Stomach smooth muscle (tissue), 2 donors: Measurements from ENCODE around the gene CCR9.

Experiments
- H3K27ac ChIP-seq: one replicate; pipeline ENCODE4 v1.7.0; 2013; ENCODE audit warnings: mild to moderate bottlenecking, low read length, inconsistent platforms
- H3K27me3 ChIP-seq, 2 donors: one replicate each; pipeline ENCODE4 v1.7.0; 2013; ENCODE audit warnings: low read length in 2 of 2; ENCODE audit not compliant: insufficient read depth in 2 of 2, control insufficient read depth in 1 of 2
- H3K36me3 ChIP-seq, 2 donors: one replicate each; pipeline ENCODE4 v1.7.0; 2013; ENCODE audit warnings: low read length in 2 of 2; ENCODE audit not compliant: control insufficient read depth in 2 of 2, insufficient read depth in 2 of 2
- H3K4me1 ChIP-seq: one replicate; pipeline ENCODE4 v1.7.0; 2013; ENCODE audit warnings: low read length; ENCODE audit not compliant: control insufficient read depth, insufficient read depth
- H3K4me3 ChIP-seq, 2 donors: one replicate each; pipeline ENCODE4 v1.7.0; 2013; ENCODE audit warnings: low read length in 2 of 2
- H3K9ac ChIP-seq, 2 donors: one replicate each; pipeline ENCODE4 v1.7.0; 2013; ENCODE audit warnings: low read length in 2 of 2, mild to moderate bottlenecking in 1 of 2
- H3K9me3 ChIP-seq, 2 donors: one replicate each; pipeline ENCODE4 v1.7.0; 2013; ENCODE audit warnings: low read length in 2 of 2; ENCODE audit not compliant: control insufficient read depth in 2 of 2
- donor health status: healthy.
- donor health status: Pancreatic carcinoma.

Gene CCR9

DNA sequence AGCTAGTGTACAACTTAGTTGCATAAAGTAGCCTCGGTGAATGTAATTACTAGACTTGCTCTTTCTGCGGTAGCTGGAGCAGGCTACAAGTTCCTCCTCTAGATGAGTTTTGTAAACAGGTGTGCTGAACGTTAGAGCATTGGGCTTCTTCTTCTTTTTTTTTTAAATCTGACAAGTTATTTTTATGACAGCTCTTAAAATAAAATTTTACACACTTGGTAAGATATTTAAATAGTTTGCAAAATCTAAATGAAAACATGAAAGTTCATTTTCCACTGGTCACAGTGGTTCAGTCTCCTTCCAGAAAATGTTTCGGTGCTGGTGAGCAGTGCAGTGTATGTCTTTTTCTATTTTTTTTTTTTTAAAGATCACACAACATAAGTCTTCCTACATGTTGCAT is 3.0 kb downstream of the CCR9 start:
- no peaks in the 10 kb centered on the region for H3K4me1 ChIP-seq
- H3K9me3 ChIP-seq, result peaks cover 0 to 2% of the 10 kb centered on the region in 2 donors
- H3K4me3 ChIP-seq, result no peak overlapping the region
- H3K9ac ChIP-seq, result no peak overlapping the region
- no peaks in the 10 kb centered on the region for H3K27me3 ChIP-seq
- no peak overlapping the region for H3K27ac ChIP-seq
- H3K36me3 ChIP-seq, result no peaks in the 10 kb centered on the region

DNA sequence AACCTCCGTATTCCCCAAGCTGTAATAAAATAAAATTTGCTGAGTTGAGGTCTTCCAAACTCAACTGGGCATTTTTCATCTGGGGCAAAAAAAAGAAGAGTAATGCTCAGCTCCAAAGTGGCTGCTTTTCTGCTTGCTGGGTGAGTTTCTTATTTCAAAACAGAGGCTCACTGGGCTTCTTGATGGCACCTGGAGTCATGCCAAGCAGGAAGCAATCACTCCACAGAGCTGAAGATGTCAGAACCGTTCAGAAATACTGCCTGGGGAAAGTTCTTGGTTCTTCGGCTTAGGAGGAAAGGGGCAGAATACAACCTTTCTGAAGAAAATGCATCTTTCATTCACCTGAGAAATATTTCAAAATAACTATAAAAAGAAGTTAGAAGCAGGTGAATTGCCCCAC is 4.1 kb downstream of the CCR9 start:
- Histone ChIP-seq H3K4me3 (no peak overlapping the region), H3K9ac (no peak overlapping the region), H3K9me3 (peaks cover 0 to 2% of the 10 kb centered on the region in 2 donors), H3K27ac (no peak overlapping the region), H3K27me3 (no peaks in the 10 kb centered on the region), H3K36me3 (no peaks in the 10 kb centered on the region), H3K4me1 (no peaks in the 10 kb centered on the region)

GRCh38 chr3:45892161-45892560 is 5.8 kb downstream of the CCR9 start:
- peaks cover 0 to 2% of the 10 kb centered on the region in 2 donors for H3K9me3 ChIP-seq
- no peak overlapping the region for H3K27ac ChIP-seq
- H3K4me3 ChIP-seq, result no peak overlapping the region
- H3K27me3 ChIP-seq, result no peaks in the 10 kb centered on the region
- H3K9ac ChIP-seq, result no peak overlapping the region
- H3K36me3 ChIP-seq, result no peaks in the 10 kb centered on the region
- peaks cover 4% of the 10 kb centered on the region for H3K4me1 ChIP-seq

DNA sequence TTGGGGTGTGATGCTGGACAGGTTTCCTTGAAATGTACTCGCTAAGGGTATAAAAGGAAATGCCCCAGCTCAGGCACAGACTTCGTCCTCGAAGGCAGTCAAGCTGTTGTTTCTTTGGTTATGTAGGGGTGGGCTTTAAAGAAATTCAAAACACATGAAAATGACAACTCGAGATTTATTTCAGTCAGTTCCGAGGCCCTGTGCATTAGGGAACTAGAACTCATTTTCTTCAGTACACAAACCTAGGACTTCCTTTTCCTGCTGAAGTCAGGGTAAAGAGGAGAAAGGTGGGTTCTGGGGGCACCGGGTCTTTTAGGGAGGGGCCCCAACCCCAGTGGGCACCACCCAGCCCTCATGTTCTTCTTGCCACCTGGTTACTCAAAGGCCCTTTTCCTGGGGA is 7.7 kb downstream of the CCR9 start:
- Histone ChIP-seq H3K27ac (no peak overlapping the region), H3K9ac (no peak overlapping the region), H3K9me3 (peaks cover 0 to 2% of the 10 kb centered on the region in 2 donors), H3K27me3 (no peaks in the 10 kb centered on the region), H3K4me1 (peaks cover 4% of the 10 kb centered on the region), H3K4me3 (no peak overlapping the region), H3K36me3 (no peaks in the 10 kb centered on the region)

DNA sequence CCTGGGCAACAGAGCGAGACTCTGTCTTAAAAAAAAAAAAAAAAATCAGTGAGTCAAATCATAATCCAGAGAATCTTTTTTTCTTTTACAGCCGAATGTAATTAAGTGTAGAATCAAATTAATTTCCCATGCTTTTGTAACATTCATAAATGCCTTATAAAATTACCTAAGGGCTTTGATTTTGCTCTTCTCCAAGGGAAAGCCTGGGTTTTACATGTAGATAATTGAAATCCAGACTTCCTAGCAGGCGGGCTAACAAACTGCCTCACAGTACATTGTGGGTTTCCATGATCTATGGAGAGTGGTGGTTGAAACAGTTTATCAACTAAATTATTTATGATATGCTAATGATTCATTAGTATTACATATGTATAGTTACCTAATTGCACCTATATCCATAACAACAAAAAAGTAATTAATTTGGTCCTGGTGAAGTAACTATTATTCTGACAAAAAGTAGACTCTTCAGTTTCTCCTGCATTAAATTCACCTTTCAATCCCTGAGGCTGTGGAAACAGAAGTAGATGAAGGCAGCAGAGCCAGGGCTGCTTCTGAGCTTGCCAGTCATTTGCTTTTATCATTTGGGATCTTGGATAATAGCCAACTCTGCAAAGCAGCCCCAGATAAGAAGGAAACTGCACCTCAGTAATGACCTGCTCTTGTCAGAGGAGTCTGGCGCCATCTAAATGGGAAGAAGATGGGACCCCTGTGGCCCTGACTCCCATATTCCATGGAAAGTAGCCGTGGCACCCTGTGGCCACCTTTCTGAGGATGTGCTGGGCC is 9.5 kb downstream of the CCR9 start:
- Histone ChIP-seq H3K27me3 (no peaks in the 10 kb centered on the region), H3K9me3 (peaks cover 0 to 2% of the 10 kb centered on the region in 2 donors), H3K27ac (no peak overlapping the region), H3K9ac (no peak overlapping the region), H3K36me3 (no peaks in the 10 kb centered on the region), H3K4me3 (no peak overlapping the region), H3K4me1 (peaks cover 4% of the 10 kb centered on the region)

- H3K27me3 ChIP-seq, result no peaks in the 10 kb centered on the region
- no peaks in the 10 kb centered on the region for H3K36me3 ChIP-seq
- peaks cover 4% of the 10 kb centered on the region for H3K4me1 ChIP-seq
- no peak overlapping the region for H3K9ac ChIP-seq
- H3K27ac ChIP-seq, result no peak overlapping the region
- H3K9me3 ChIP-seq, result peaks cover 0 to 2% of the 10 kb centered on the region in 2 donors
- no peak overlapping the region for H3K4me3 ChIP-seq
These were observed 10.6 kb downstream of the CCR9 start for GRCh38 chr3:45896956-45897355.

DNA sequence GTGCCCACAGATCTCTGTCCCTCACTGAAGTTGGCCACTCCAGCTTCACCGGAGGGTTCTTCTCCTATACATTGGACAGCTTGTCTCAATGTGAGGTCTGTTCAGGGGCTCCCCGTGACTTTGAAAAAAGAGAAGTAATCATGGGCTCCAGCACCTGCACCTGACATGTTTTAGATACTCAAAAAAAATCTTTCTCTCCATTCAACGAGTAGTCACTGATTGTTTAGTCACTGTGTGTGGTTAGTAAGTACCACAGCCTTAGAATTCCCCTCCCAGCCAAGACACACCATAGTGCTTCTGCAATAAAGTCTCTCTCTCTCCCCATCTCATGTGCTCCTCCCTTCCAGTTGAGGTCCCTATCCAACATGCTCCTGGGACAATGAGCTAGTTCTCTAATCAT is 18.6 kb downstream of the CCR9 start:
- peaks cover 12% of the 10 kb centered on the region for H3K4me1 ChIP-seq
- H3K27ac ChIP-seq, result no peak overlapping the region
- H3K36me3 ChIP-seq, result peaks cover 0 to 3% of the 10 kb centered on the region in 2 donors
- H3K4me3 ChIP-seq, result no peak overlapping the region
- H3K27me3 ChIP-seq, result no peaks in the 10 kb centered on the region
- H3K9ac ChIP-seq, result no peak overlapping the region
- no peaks in the 10 kb centered on the region for H3K9me3 ChIP-seq

DNA sequence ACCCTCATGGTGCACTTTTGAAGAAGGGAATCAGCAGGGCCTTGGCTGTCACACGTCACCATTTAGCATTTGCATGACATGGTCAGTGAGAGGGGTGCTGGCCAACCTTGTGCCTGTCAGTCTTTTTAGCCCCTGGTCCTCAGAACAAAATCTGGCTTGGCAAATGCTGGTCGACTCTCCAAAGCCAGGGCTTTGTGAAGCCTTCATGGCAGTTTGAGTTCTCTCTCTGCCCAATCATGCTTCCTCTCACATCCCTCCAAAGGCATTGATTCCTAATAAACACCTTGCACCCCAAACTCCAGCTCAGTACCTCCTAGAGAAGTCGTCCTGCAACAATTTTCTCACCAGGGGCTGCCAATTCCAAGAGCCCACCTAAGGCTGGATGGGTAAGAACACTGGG is 19.4 kb downstream of the CCR9 start:
- Histone ChIP-seq H3K27me3 (no peaks in the 10 kb centered on the region), H3K9me3 (no peaks in the 10 kb centered on the region), H3K27ac (no peak overlapping the region), H3K4me1 (peaks cover 12% of the 10 kb centered on the region), H3K4me3 (no peak overlapping the region), H3K36me3 (peaks cover 0 to 3% of the 10 kb centered on the region in 2 donors), H3K9ac (no peak overlapping the region)

DNA sequence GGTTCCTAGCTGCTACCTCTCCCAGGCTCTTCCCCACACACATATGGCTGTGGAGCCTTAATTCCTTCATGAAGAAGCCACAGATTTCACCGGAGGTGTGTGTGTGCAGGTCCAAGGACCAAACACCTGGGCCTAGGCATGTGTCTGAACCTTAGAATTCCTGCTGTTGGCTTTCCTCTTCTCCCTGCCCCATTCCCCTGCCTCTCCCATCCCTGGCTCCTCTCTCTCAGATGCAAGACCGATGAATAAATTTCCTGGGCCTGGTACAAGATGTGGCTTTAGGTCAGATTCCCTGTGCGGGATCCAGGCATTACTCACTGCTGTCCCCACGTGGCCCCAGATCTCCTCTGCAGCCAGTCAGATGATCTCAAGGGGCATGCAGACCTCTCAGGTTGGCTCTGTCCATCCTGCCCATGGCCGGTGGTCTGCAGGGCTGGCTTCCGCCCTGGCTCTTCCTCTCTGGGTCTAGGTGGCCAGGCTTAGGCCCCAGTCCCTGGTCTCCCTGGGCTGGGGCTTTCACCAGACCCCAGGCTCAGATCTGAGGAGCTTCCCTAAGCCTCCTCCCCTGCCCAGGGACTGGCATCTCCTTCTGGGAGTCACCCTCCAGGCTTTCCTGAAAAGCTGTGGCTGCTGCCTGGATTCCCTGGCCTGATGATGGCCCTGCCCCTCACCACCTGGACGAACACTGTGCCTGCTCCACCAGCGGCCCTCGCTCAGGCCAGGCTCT is 20.5 kb downstream of the CCR9 start:
- Histone ChIP-seq H3K9me3 (no peaks in the 10 kb centered on the region), H3K9ac (no peak overlapping the region), H3K36me3 (peaks cover 0 to 3% of the 10 kb centered on the region in 2 donors), H3K4me1 (peaks cover 12% of the 10 kb centered on the region), H3K27me3 (no peaks in the 10 kb centered on the region), H3K4me3 (no peak overlapping the region), H3K27ac (no peak overlapping the region)

DNA sequence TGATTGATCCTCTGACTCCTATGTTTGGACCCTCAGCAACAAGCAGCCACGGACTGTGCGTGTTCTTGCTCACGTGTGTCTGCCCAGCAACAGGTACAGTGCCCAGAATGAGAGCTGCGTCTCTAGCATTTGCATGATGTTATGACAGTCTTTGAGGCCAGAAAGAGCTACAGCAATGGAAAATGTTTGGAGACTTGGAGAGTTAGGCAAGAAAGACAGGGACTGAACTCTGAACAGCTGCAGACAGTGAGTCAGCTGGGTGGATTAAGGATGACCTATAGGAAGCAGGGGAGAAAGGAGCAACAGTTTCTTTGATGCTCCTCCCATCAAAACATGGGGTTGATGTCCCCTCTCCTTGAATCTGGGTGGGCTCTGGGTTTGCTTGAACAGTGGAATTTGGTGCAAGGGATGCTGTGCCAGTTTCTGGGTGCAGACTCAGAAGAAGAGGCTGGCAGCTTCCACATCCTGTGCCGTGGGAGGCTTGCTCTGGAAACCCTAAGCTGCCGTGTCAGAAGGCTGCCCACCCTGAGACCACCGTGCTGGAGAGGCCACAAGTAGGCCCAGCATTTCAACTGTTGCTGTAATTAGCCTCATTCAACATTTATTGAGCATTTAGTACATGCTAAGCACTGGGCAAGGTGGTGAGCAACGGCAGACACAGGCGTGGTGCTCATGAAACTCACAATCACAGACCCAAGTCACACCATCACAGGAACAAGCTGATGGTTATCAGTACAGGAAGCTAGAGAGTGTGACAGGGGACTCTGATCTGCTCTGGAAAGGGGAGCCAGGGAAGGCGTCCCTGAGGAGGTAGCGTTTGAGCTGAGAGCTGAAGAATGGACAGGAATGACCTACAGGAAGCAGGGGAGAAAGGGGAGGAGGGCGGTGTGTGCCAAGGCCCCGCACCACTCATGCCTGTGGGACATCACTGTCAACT is 21.7 kb downstream of the CCR9 start:
- peaks cover 12% of the 10 kb centered on the region for H3K4me1 ChIP-seq
- H3K4me3 ChIP-seq, result no peak overlapping the region
- H3K27ac ChIP-seq, result no peak overlapping the region
- H3K9ac ChIP-seq, result no peak overlapping the region
- H3K27me3 ChIP-seq, result no peaks in the 10 kb centered on the region
- no peaks in the 10 kb centered on the region for H3K9me3 ChIP-seq
- peaks cover 0 to 3% of the 10 kb centered on the region in 2 donors for H3K36me3 ChIP-seq
